IMR-90 (cell line): Measurements from ENCODE around the gene CDC73. TPM values are rescaled to one million over a fixed set of nuclear protein-coding genes. Genes with fewer than 3 reads are reported as not detected.
"Not testable (repeated sequence)": the region's sequence is repeated elsewhere in the genome, so short reads cannot be mapped to it uniquely, and the experiment has no call there.

ENCODE experiments used
- ATAC-seq: fragments of 200-7000 bp; cut with Tn5 transposase; 2 replicates; pipeline ENCODE4 v1.9.1; 2020; ENCODE audit warnings: low read depth, mild to moderate bottlenecking, moderate library complexity
- BruUV-seq: library from RNA; stranded (reverse); fragments of 400-500 nt; replicated peaks from 2 replicates; lab custom pipeline; 2021; lab: Mats Ljungman, UMichigan
- CTCF ChIA-PET: fragments of 300-600 bp; formaldehyde crosslinking; extraction: SDS; loops from one replicate; lab custom pipeline; 2021; ENCODE audit warnings: antibody characterized with exemption; lab: Yijun Ruan, JAX
- POLR2A ChIA-PET: fragments of 300-600 bp; sonication (Branson Sonifier 250); formaldehyde crosslinking; loops from one replicate; lab custom pipeline; 2022; ENCODE audit warnings: antibody characterized with exemption; ENCODE audit not compliant: unreplicated experiment; lab: Charles Lee
- DNase-seq: peaks from one replicate; pipeline ENCODE4 v3.0.0; 2013
- H2AFZ ChIP-seq: replicated peaks from 2 replicates; pipeline ENCODE3; 2013; ENCODE audit warnings: low read length, mild to moderate bottlenecking; ENCODE audit not compliant: poor library complexity
- H2AK5ac ChIP-seq: 2 replicates; pipeline ENCODE4 v1.6.1; 2013; ENCODE audit warnings: low read depth, low read length, inconsistent platforms
- H2AK9ac ChIP-seq: replicated peaks from 2 replicates; pipeline ENCODE3; 2013; ENCODE audit warnings: mild to moderate bottlenecking, low read depth, low read length, moderate library complexity; ENCODE audit not compliant: poor library complexity
- H2BK120ac ChIP-seq: 2 replicates; pipeline ENCODE4 v1.6.1; 2013; ENCODE audit warnings: low read depth, low read length, inconsistent platforms
- H2BK15ac ChIP-seq: 3 replicates; pipeline ENCODE4 v1.6.1; 2013; ENCODE audit warnings: low read depth, low read length, inconsistent platforms
- H2BK20ac ChIP-seq: 2 replicates; pipeline ENCODE4 v1.6.1; 2013; ENCODE audit warnings: low read depth, mild to moderate bottlenecking, inconsistent platforms, low read length, moderate library complexity
- H2BK5ac ChIP-seq: 2 replicates; pipeline ENCODE4 v1.6.1; 2013; ENCODE audit warnings: mild to moderate bottlenecking, low read depth, low read length, inconsistent platforms; ENCODE audit not compliant: poor library complexity, severe bottlenecking
- H3K14ac ChIP-seq: replicated peaks from 2 replicates; pipeline ENCODE4 v1.6.1; 2013; ENCODE audit warnings: low read depth, low read length, inconsistent platforms
- H3K18ac ChIP-seq: 2 replicates; pipeline ENCODE4 v1.6.1; 2013; ENCODE audit warnings: low read depth, low read length, control low read depth
- H3K23ac ChIP-seq: 2 replicates; pipeline ENCODE4 v1.6.1; 2013; ENCODE audit warnings: low read depth, low read length, inconsistent platforms
- H3K27ac ChIP-seq: 2 replicates; pipeline ENCODE4 v1.5.1; 2013; ENCODE audit warnings: mild to moderate bottlenecking, control low read depth, low read length; ENCODE audit not compliant: insufficient read depth
- H3K27me3 ChIP-seq: 2 replicates; pipeline ENCODE4 v1.6.1; 2013; ENCODE audit warnings: low read length; ENCODE audit not compliant: control insufficient read depth, insufficient read depth
- H3K36me3 ChIP-seq: 2 replicates; pipeline ENCODE4 v1.6.1; 2013; ENCODE audit warnings: low read length, mixed read lengths; ENCODE audit not compliant: control insufficient read depth, insufficient read depth
- H3K4ac ChIP-seq: 2 replicates; pipeline ENCODE4 v1.6.1; 2013; ENCODE audit warnings: low read depth, low read length, inconsistent platforms
- H3K4me1 ChIP-seq: 2 replicates; pipeline ENCODE4 v1.6.1; 2013; ENCODE audit warnings: low read length, mixed read lengths; ENCODE audit not compliant: control insufficient read depth, insufficient read depth
- H3K4me2 ChIP-seq: 2 replicates; pipeline ENCODE4 v1.6.1; 2013; ENCODE audit warnings: low read depth, mild to moderate bottlenecking, control low read depth, low read length, moderate library complexity
- H3K4me3 ChIP-seq: 2 replicates; pipeline ENCODE4 v1.5.1; 2013; ENCODE audit warnings: low read depth, mild to moderate bottlenecking, control low read depth, low read length, moderate library complexity; ENCODE audit not compliant: insufficient read depth
- H3K56ac ChIP-seq: 2 replicates; pipeline ENCODE4 v1.6.1; 2013; ENCODE audit warnings: low read length, inconsistent platforms; ENCODE audit not compliant: insufficient read depth; ENCODE audit errors: extremely low read depth
- H3K79me1 ChIP-seq, 2 experiments: 2 replicates each; pipeline ENCODE4 v1.6.1; 2013; ENCODE audit warnings: low read length in 2 of 2, inconsistent platforms in 1 of 2, low read depth in 1 of 2
- H3K9ac ChIP-seq: 2 replicates; pipeline ENCODE4 v1.6.1; 2013; ENCODE audit warnings: low read depth, low read length, control low read depth
- H3K9me1 ChIP-seq: 2 replicates; pipeline ENCODE4 v1.6.1; 2013; ENCODE audit warnings: low read length, inconsistent platforms; ENCODE audit not compliant: insufficient read depth
- H3K9me3 ChIP-seq: 2 replicates; pipeline ENCODE4 v1.6.1; 2013; ENCODE audit warnings: low read length; ENCODE audit not compliant: control insufficient read depth, insufficient read depth
- H4K20me1 ChIP-seq: 2 replicates; pipeline ENCODE4 v1.6.1; 2013; ENCODE audit warnings: low read length, inconsistent platforms; ENCODE audit not compliant: insufficient read depth
- H4K5ac ChIP-seq: 2 replicates; pipeline ENCODE4 v1.6.1; 2013; ENCODE audit warnings: mild to moderate bottlenecking, low read depth, low read length, control low read depth
- H4K8ac ChIP-seq, 2 experiments: 2 replicates each; pipeline ENCODE4 v1.6.1; 2013; ENCODE audit warnings: low read depth in 2 of 2, low read length in 2 of 2, control low read depth in 1 of 2, inconsistent platforms in 1 of 2
- H4K91ac ChIP-seq: 2 replicates; pipeline ENCODE4 v1.6.1; 2013; ENCODE audit warnings: low read depth, low read length, inconsistent platforms; ENCODE audit not compliant: insufficient read depth
- WGBS, 2 experiments: methylation state at CpG; one replicate each; pipeline versions ENCODE4 v1.1.5 to v1.1.7; 2013; ENCODE audit warnings: missing lambda C conversion rate in 2 of 2; ENCODE audit not compliant: insufficient read length in 1 of 2; ENCODE audit errors: extremely low coverage in 2 of 2; 5-methylcytosine and 5-hydroxymethylcytosine counted together
- dilution Hi-C: fragments of 300-500 bp; cut with HindIII; formaldehyde crosslinking; loops from one replicate; pipeline ENCODE4 v1.14.3; 2018; ENCODE audit warnings: low sequenced_read_pairs; ENCODE audit not compliant: unreplicated experiment
- in situ Hi-C: fragments of 300-500 bp; cut with MboI; formaldehyde crosslinking; loops from 3 replicates; pipeline ENCODE4 v1.14.3; 2019; ENCODE audit warnings: low sequenced_read_pairs, inconsistent platforms, mixed read lengths
- intact Hi-C: fragments of 100-400 bp; cut with micrococcal nuclease; formaldehyde crosslinking; loops from 2 replicates; pipeline ENCODE4 v1.10.0; 2022
- polyA plus RNA-seq, 3 experiments: library from polyadenylated mRNA; depleted of rRNA; stranded (reverse); fragments of >200 nt; gene quantifications; 2 replicates each; pipeline ENCODE4 v1.2.3, GENCODE V29; 2012; ENCODE audit warnings: low replicate concordance in 1 of 3
- total RNA-seq: library from RNA; depleted of rRNA; stranded (reverse); fragments of >200 nt; gene quantifications from 2 replicates; pipeline ENCODE4 v1.2.3, GENCODE V29; 2012

The CDC73 gene
- total and polyA plus RNA-seq, 2 of the 4 experiments (the other 2 are of a cell fraction): 22.1 to 29.6 TPM

DNA sequence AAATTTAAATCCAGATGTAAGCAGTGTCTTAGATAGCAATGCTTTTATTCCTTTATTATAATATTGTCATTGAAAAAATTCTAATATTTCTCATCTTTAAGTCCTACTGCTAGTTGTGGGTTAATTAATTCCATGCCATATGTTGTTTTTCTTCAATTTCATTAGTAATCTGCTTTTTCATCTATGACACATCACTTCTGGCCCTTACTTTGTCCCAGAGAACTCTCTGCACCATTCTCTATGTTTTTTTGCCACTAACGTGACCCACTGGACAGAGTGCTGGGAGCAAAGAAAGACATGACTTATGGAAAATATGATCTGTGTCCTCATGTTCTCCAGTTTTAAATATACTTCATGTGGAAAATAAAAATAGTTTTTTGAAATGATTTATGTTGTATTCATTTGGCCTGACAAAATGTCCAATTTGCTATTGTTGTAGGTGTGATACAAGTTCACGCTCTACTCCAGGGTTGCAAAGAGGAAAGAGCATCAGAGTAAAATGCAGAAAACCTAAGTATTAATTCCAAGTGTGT lies 166.8 kb downstream of the CDC73 start:
- H3K4me2 ChIP-seq, dilution Hi-C loops, H3K23ac ChIP-seq, H3K4ac ChIP-seq, H2BK20ac ChIP-seq, H3K9ac ChIP-seq, H2BK15ac ChIP-seq, H2BK5ac ChIP-seq, H2AK9ac ChIP-seq, H2BK120ac ChIP-seq, H3K79me1 ChIP-seq, in situ Hi-C loops, H4K8ac ChIP-seq, H3K36me3 ChIP-seq, H3K18ac ChIP-seq, H3K56ac ChIP-seq, ATAC-seq, H4K20me1 ChIP-seq, H4K5ac ChIP-seq, H3K27ac ChIP-seq, H3K27me3 ChIP-seq, POLR2A ChIA-PET, BruUV-seq, H2AK5ac ChIP-seq, H4K91ac ChIP-seq, H3K9me3 ChIP-seq, DNase-seq, H3K4me1 ChIP-seq, H3K14ac ChIP-seq, H3K4me3 ChIP-seq, H3K9me1 ChIP-seq, H2AFZ ChIP-seq: not testable (repeated sequence)
- CTCF ChIA-PET: interaction anchor here (0.6 kb wide), 1 partner anchor 74 kb away, joined by 3 read pairs; no protein-coding TSS in a partner anchor
- no CpG with 5 or more reads among the region's 2 CpGs for WGBS, 2 experiments
- intact Hi-C loops: loop anchor here (10.0 kb wide), 1 partner anchor 106 kb away; no protein-coding TSS in a partner anchor
